Suppressor macrophage treated with lipopolysaccharide for 1 hour (primary cell): ENCODE measurements around the gene DIP2C.

Experiments
- DNase-seq, 3 donors: peaks; one replicate each; pipeline ENCODE4 v3.0.0-alpha.2; 2020 to 2022

DIP2C gene

DNA sequence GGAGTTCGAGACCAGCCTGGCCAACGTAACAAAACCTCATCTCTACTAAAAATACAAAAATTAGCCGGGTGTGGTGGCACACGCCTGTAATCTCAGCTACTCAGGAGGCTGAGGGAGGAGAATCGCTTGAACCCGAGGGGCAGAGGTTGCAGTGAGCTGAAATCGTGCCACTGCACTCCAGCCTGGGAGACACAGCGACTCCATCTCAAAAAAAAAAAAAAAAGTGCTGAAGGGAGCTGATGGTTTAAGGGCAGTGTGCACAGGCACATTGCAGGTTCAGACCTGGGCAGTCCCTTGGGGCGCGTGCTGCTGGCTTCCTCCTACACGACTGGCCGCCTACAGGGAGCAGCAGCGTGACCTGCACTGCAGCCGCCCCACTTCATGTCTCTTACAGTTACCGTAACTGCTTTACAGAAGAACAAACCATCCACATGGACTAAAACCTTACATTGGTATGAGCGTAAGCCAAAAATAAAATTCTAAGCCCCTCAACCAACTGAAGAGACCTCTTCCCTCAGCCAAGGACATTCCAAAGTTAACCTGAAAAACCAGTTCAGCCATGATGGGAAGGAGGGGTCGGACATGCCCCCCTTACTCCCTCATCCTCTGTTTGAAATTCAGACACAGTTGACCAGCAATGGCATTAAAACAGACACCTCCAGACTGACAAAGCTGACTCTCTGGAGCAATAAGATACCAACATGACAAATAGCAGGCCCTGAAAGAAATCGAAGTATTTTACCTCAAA lies 292.0 kb downstream of the DIP2C start:
- DNase-seq = no peak

- DNase-seq = no peak
Measured at GRCh38 chr10:396535-397220, 292.8 kb downstream of the DIP2C start.

GRCh38 chr10:396107-396506 lies 293.4 kb downstream of the DIP2C start:
- DNase-seq = no peak

GRCh38 chr10:395665-396064 lies 293.8 kb downstream of the DIP2C start:
- DNase-seq = no peak

- DNase-seq = peak; percentile 36 to 47 (median 43)
Measured at GRCh38 chr10:394439-395101, 294.9 kb downstream of the DIP2C start.

- DNase-seq = no peak
Measured at GRCh38 chr10:393787-394438, 295.6 kb downstream of the DIP2C start.

GRCh38 chr10:393106-393745 lies 296.2 kb downstream of the DIP2C start:
- DNase-seq = no peak

DNA sequence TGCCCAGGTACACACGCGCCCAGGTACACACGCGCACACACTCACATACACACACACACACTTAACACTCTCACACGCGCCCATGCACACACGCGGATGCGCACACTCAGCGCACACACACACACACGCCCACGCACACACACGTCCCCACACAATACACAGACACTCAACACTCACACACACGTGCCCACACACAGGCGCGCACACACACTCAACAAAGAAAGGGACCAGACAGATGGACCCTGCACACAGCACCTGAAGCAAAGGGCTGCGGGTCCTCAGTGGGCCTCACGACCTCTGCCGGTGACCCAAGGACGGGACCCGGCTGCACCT lies 296.8 kb downstream of the DIP2C start:
- DNase-seq = no peak

DNA sequence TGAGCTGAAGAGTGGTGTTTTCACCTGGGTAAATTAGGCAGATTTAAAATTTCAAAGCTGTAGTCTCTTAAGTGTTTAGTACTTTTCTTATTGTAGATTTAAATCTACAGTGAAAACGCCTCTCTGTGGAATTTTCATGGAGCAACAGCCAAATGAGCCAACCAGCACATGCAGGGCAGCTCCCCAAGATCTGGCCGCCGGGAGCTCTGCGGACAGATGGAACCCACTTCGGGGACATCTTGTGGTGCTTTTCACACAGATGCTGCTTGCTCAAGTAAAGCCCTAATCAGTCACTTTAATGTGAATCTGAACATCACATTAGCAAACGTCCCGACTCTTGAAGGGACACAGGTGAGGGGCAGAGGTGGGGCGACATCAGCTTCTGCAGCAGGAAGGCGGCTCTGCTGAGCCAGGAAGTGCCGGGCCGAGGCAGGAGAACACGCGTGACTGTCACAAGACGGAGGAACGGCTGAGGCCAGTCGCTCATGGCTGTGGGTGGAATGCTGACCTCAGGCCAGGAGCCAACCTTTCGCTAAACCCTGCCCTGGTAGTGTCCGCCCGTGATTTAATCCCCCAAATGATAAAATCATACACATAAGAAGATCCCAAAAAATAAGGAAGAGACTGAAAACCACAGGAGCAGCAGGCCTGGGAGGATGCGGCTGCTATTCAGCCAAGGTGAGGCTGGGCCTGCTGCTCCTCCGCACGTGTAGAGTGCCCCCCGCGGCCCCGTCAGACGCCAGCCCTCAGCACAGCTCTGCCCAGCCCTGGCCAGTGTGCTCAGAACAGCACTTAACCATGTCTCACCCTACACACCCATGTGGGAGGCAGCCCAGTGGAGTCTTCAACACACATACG lies 297.4 kb downstream of the DIP2C start:
- DNase-seq = no peak

GRCh38 chr10:391305-391704 lies 298.2 kb downstream of the DIP2C start:
- no peak for DNase-seq

DNA sequence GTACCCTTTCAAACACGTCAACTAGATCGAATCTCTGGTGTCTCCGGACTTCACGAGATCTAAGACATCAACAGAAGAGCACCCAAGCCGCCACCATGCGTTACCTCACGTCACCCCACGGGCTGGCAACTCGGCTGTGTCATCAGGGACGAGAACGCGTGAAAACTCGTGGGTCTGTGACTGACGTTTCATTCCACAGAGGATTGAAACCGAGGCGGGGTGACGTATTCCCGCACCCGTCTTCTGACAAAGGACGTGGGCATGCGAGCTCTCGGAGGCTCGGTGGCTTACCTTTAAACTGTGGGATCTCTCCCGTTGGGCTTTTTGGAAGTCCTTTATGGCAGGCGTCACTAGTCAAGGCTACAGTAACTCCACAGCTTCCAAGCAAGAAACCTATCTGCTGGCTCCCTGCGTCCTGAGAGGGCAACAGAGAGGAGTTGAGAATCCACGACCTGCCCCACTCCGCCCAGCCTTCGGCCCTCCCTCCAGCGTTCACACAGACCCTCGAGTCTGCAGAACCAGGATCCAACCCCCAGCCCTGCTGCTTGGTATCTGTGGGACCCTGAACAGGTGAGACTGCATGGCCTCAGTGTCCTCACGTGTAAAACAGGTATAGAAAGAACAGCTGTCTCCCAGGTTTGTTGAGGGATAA lies 298.9 kb downstream of the DIP2C start:
- DNase-seq = no peak

GRCh38 chr10:389836-390448 lies 299.5 kb downstream of the DIP2C start:
- DNase-seq = no peak

- DNase-seq = peak in 2 of 3 donors; percentile 17 to 22
Measured at GRCh38 chr10:389261-389790, 300.1 kb downstream of the DIP2C start.

DNA sequence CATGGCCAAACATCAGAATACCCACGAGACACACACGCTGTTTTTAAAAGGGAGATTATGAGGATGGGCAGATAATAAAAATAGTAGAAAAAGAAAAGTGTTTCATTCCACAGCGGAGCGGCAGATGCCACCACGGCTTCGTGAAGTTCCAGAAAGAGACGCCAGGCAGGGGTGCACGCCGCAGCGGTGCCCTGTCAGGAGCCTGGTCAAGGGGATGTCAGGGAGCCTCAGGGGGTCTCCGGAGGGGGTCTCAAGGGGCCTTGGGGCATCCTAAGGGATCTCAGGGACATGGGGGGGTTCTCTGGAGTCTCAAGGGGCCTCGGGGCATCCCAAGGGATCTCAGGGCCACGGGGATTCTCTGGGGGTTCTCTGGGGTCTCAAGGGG lies 300.8 kb downstream of the DIP2C start:
- no peak for DNase-seq

- peak; percentile 75 to 80 (median 76) for DNase-seq
Measured at GRCh38 chr10:387909-388660, 301.4 kb downstream of the DIP2C start.

DNA sequence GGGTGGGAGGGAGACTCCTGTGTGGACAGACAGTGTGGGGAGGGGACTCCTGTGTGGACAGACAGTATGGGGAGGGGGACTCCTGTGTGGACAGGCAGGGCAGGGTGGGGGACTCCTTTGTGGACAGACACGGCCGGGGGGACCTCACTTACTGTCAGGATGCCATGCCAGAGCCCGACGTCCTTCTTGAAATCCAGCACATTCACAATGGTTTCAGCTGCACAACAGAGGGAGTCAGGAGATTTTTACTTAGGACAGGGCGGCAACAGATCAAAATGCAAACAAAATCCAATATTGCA lies 301.9 kb downstream of the DIP2C start:
- no peak for DNase-seq

DNA sequence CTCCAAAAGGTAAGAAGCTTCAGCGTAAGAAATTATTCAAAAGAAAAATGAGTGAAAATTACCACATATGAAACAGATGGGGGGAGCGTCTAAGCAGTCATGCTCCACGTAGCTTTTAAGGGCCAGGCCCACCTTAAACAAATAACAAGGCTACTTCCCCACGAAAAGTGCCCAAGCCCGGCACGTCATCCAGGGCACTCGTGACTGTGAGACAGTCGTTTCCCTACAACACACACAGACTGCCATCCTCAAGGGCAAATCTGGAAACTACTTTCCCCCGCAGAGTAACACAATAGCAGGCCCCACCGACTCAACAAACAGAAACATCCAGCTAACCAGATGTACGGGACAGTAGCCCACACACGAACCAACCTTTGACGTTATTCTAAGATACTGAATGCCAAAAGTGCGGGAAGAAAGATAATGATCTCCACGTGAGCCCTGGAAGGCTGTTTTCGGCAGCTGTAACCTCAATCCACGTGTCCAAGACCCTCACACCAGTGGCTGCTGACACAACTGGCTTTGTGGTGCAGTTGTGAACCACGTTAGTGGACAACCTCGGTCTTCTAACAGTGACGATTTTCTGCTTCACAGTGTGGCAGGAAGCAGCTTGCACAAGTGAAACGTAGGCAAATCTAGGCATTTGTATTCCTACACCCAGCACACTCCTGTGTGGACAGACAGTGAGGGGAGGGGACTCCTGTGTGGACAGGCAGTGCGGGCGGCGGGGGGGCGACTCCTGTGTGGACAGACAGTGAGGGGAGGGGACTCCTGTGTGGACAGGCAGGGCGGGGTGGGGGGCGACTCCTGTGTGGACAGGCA lies 302.5 kb downstream of the DIP2C start:
- peak; percentile 47 to 51 (median 49) for DNase-seq

- DNase-seq = no peak
Measured at GRCh38 chr10:385571-386300, 303.7 kb downstream of the DIP2C start.
